T-cell (primary cell): ENCODE results near the gene CDH13. TPM values are rescaled to one million over a fixed set of nuclear protein-coding genes. Genes with fewer than 3 reads are reported as not detected.

Source experiments
- ATAC-seq, 4 experiments: fragments of 200-7000 bp in 3 of 4; fragments of 150-1000 bp in 1 of 4; cut with Tn5 transposase; replicated peaks in 1 of 4; 1 replicate in 3 of 4; 2 replicates in 1 of 4; pipeline ENCODE4 v1.10.0; 2021; ENCODE audit warnings: moderate library complexity in 3 of 4, mild to moderate bottlenecking in 2 of 4, moderate number of reproducible peaks in 1 of 4
- CTCF ChIA-PET, 2 donors: fragments of 300-600 bp; sonication (Branson Sonifier 250); formaldehyde crosslinking; loops; one replicate each; lab custom pipeline; 2022; ENCODE audit warnings: antibody characterized with exemption in 2 of 2; lab: Charles Lee
- POLR2A ChIA-PET, 2 donors: fragments of 300-600 bp; sonication (Branson Sonifier 250); formaldehyde crosslinking; loops; one replicate each; lab custom pipeline; 2022; ENCODE audit warnings: antibody characterized with exemption in 2 of 2; lab: Charles Lee
- DNase-seq, 35 experiments: peaks; one replicate each; pipeline versions ENCODE4 v3.0.0 to v3.0.0-alpha.2; 2013 to 2023
- H3K27ac ChIP-seq: one replicate; pipeline ENCODE4 v1.5.1; 2013; ENCODE audit warnings: low read length
- H3K27me3 ChIP-seq, 2 experiments: replicated peaks in 1 of 2; 1 replicate in 1 of 2; 2 replicates in 1 of 2; pipeline versions ENCODE4 v1.6.1 to v1.7.0; 2013; ENCODE audit warnings: low read length in 1 of 2, mixed read lengths in 1 of 2; ENCODE audit not compliant: control insufficient read depth in 2 of 2, insufficient read depth in 2 of 2; ENCODE audit errors: extremely low read depth in 1 of 2
- H3K36me3 ChIP-seq, 2 donors: 1 replicate in 1 of 2; 2 replicates in 1 of 2; pipeline versions ENCODE4 v1.6.1 to v1.7.0; 2013; ENCODE audit warnings: low read length in 1 of 2; ENCODE audit not compliant: control insufficient read depth in 2 of 2, insufficient read depth in 1 of 2; ENCODE audit errors: extremely low read depth in 1 of 2
- H3K4me1 ChIP-seq, 2 experiments: 1 replicate in 1 of 2; 2 replicates in 1 of 2; pipeline versions ENCODE4 v1.6.1 to v1.7.0; 2013; ENCODE audit warnings: low read length in 2 of 2, mixed read lengths in 1 of 2; ENCODE audit not compliant: insufficient read depth in 2 of 2, control insufficient read depth in 1 of 2; ENCODE audit errors: extremely low read depth in 1 of 2
- H3K4me3 ChIP-seq, 2 donors: 1 replicate in 1 of 2; 2 replicates in 1 of 2; pipeline versions ENCODE4 v1.5.1 to v1.7.0; 2013; ENCODE audit warnings: mild to moderate bottlenecking in 2 of 2, low read length in 1 of 2, moderate library complexity in 1 of 2; ENCODE audit not compliant: control insufficient read depth in 1 of 2; ENCODE audit errors: extremely low read depth in 1 of 2
- H3K9me3 ChIP-seq: 2 replicates; pipeline ENCODE4 v1.7.0; 2013
- H3K27ac Mint-ChIP-seq, 2 donors: one replicate each; pipeline ENCODE4 v1.8.0; 2020 to 2021; ENCODE audit warnings: mild to moderate bottlenecking in 2 of 2, mixed read lengths in 2 of 2
- H3K27me3 Mint-ChIP-seq, 2 donors: one replicate each; pipeline ENCODE4 v1.8.0; 2021 to 2022; ENCODE audit warnings: mixed read lengths in 2 of 2
- H3K36me3 Mint-ChIP-seq: one replicate; pipeline ENCODE4 v1.8.0; 2021; ENCODE audit warnings: mixed read lengths
- H3K4me1 Mint-ChIP-seq, 3 donors: one replicate each; pipeline ENCODE4 v1.8.0; 2020 to 2022; ENCODE audit warnings: mixed read lengths in 3 of 3, mild to moderate bottlenecking in 1 of 3
- H3K4me3 Mint-ChIP-seq, 3 donors: one replicate each; pipeline ENCODE4 v1.8.0; 2020 to 2022; ENCODE audit warnings: mild to moderate bottlenecking in 3 of 3, mixed read lengths in 3 of 3, moderate library complexity in 3 of 3
- H3K9me3 Mint-ChIP-seq, 3 donors: one replicate each; pipeline ENCODE4 v1.8.0; 2020 to 2022; ENCODE audit warnings: mixed read lengths in 3 of 3
- WGBS: methylation state at CpG from one replicate; pipeline ENCODE4 v1.1.5; 2013; ENCODE audit warnings: missing lambda C conversion rate; ENCODE audit not compliant: insufficient coverage; 5-methylcytosine and 5-hydroxymethylcytosine counted together
- total RNA-seq, 35 experiments: library from RNA in 6 of 35; stranded (reverse) in 6 of 35; fragments of 120-200 nt in 1 of 35; gene quantifications; one replicate each; pipeline versions ENCODE4 v1.2.1 to v1.2.4 and lab custom pipeline; 2013 to 2026

Gene CDH13
- total RNA-seq, 5 donors from 2014 or later (not counting 1 experiment from before 2014, with no cell fraction given) = not detected

GRCh38 chr16:83742124-83742899 is 1115.5 kb downstream of the CDH13 start:
- ChIA-PET CTCF (no interaction called here), POLR2A (no interaction called here)
- Mint-ChIP-seq H3K27me3 (peaks cover 0 to 5% of the 10 kb centered on the region in 2 donors), H3K36me3 (no peaks in the 10 kb centered on the region), H3K4me3 (no peak overlapping the region), H3K27ac (no peak overlapping the region), H3K9me3 (no peaks in the 10 kb centered on the region), H3K4me1 (no peaks in the 10 kb centered on the region)
- WGBS = 85% methylated on average over 18 of the region's 22 CpGs
- no peak for ATAC-seq
- H3K27me3 ChIP-seq = peaks cover 0 to 7% of the 10 kb centered on the region in 2 experiments
- no peak for DNase-seq
- no peaks in the 10 kb centered on the region for H3K36me3 ChIP-seq
- no peak overlapping the region for H3K4me3 ChIP-seq
- H3K27ac ChIP-seq = no peak overlapping the region
- H3K9me3 ChIP-seq = no peaks in the 10 kb centered on the region
- H3K4me1 ChIP-seq = no peaks in the 10 kb centered on the region

- H3K27me3 Mint-ChIP-seq = peaks cover 0 to 8% of the 10 kb centered on the region in 2 donors
- H3K4me3 Mint-ChIP-seq = no peak overlapping the region
These were observed 1116.5 kb downstream of the CDH13 start for GRCh38 chr16:83743241-83743640.

GRCh38 chr16:83743720-83744119 is 1117.0 kb downstream of the CDH13 start:
- H3K27me3 ChIP-seq = peaks cover 0 to 7% of the 10 kb centered on the region in 2 experiments
- 90% methylated on average over 5 of the region's 6 CpGs for WGBS
- H3K4me3 ChIP-seq = no peak overlapping the region
- POLR2A ChIA-PET = no interaction called here
- H3K4me1 ChIP-seq = no peaks in the 10 kb centered on the region
- ATAC-seq = no peak
- no peaks in the 10 kb centered on the region for H3K36me3 ChIP-seq
- no peaks in the 10 kb centered on the region for H3K36me3 Mint-ChIP-seq
- no peak for DNase-seq
- peaks cover 3 to 10% of the 10 kb centered on the region in 2 donors for H3K27me3 Mint-ChIP-seq
- H3K4me1 Mint-ChIP-seq = no peaks in the 10 kb centered on the region
- H3K9me3 ChIP-seq = no peaks in the 10 kb centered on the region
- CTCF ChIA-PET = no interaction called here
- no peak overlapping the region for H3K4me3 Mint-ChIP-seq
- H3K27ac Mint-ChIP-seq = no peak overlapping the region
- H3K27ac ChIP-seq = no peak overlapping the region
- no peaks in the 10 kb centered on the region for H3K9me3 Mint-ChIP-seq

More at GRCh38 chr16:83743241-83743640, 1116.5 kb downstream of the CDH13 start:
- no peaks in the 10 kb centered on the region for H3K36me3 Mint-ChIP-seq
- ChIA-PET POLR2A (no interaction called here), CTCF (no interaction called here)
- no peak overlapping the region for H3K27ac Mint-ChIP-seq
- H3K9me3 Mint-ChIP-seq = no peaks in the 10 kb centered on the region
- no peak overlapping the region for H3K27ac ChIP-seq
- no peaks in the 10 kb centered on the region for H3K4me1 ChIP-seq
- no peak for ATAC-seq
- no peak for DNase-seq
- H3K4me3 ChIP-seq = no peak overlapping the region
- H3K9me3 ChIP-seq = no peaks in the 10 kb centered on the region
- H3K36me3 ChIP-seq = no peaks in the 10 kb centered on the region
- peaks cover 0 to 7% of the 10 kb centered on the region in 2 experiments for H3K27me3 ChIP-seq
- 92% methylated on average over 3 of the region's 4 CpGs for WGBS
- no peaks in the 10 kb centered on the region for H3K4me1 Mint-ChIP-seq

- CTCF ChIA-PET = no interaction called here
- 75% methylated on average over 10 of the region's 12 CpGs for WGBS
- peaks cover 0 to 7% of the 10 kb centered on the region in 2 experiments for H3K27me3 ChIP-seq
- ATAC-seq = no peak
- no peaks in the 10 kb centered on the region for H3K4me1 Mint-ChIP-seq
- no peaks in the 10 kb centered on the region for H3K36me3 Mint-ChIP-seq
- H3K9me3 Mint-ChIP-seq = no peaks in the 10 kb centered on the region
- H3K27ac Mint-ChIP-seq = no peak overlapping the region
- DNase-seq = peak in 5 of 35 experiments; percentile 0 to 23 (median 2)
- H3K4me3 ChIP-seq = no peak overlapping the region
- no peaks in the 10 kb centered on the region for H3K4me1 ChIP-seq
- H3K27me3 Mint-ChIP-seq = peaks cover 10 to 18% of the 10 kb centered on the region in 2 donors
- no peaks in the 10 kb centered on the region for H3K36me3 ChIP-seq
- POLR2A ChIA-PET = no interaction called here
- no peak overlapping the region for H3K27ac ChIP-seq
- H3K4me3 Mint-ChIP-seq = no peak overlapping the region
- H3K9me3 ChIP-seq = no peaks in the 10 kb centered on the region
These were observed 1117.7 kb downstream of the CDH13 start for GRCh38 chr16:83744441-83744981.

GRCh38 chr16:83746611-83747010 is 1119.8 kb downstream of the CDH13 start:
- no peak overlapping the region for H3K4me3 Mint-ChIP-seq
- ATAC-seq = no peak
- Histone ChIP-seq H3K4me1 (no peaks in the 10 kb centered on the region), H3K9me3 (no peaks in the 10 kb centered on the region), H3K4me3 (no peak overlapping the region), H3K36me3 (no peaks in the 10 kb centered on the region), H3K27ac (no peak overlapping the region), H3K27me3 (peaks cover 0 to 11% of the 10 kb centered on the region in 2 experiments)
- H3K27ac Mint-ChIP-seq = no peak overlapping the region
- no peak for DNase-seq
- no peaks in the 10 kb centered on the region for H3K4me1 Mint-ChIP-seq
- ChIA-PET POLR2A (no interaction called here), CTCF (no interaction called here)
- peaks cover 24 to 29% of the 10 kb centered on the region in 2 donors for H3K27me3 Mint-ChIP-seq
- no peaks in the 10 kb centered on the region for H3K36me3 Mint-ChIP-seq
- H3K9me3 Mint-ChIP-seq = no peaks in the 10 kb centered on the region

GRCh38 chr16:83747936-83748335 is 1121.2 kb downstream of the CDH13 start:
- Histone ChIP-seq H3K27ac (no peak overlapping the region), H3K4me3 (no peak overlapping the region), H3K9me3 (no peaks in the 10 kb centered on the region), H3K36me3 (no peaks in the 10 kb centered on the region), H3K4me1 (no peaks in the 10 kb centered on the region), H3K27me3 (peaks cover 0 to 10% of the 10 kb centered on the region in 2 experiments)
- Mint-ChIP-seq H3K4me3 (no peak overlapping the region), H3K4me1 (no peaks in the 10 kb centered on the region), H3K27ac (no peak overlapping the region), H3K9me3 (no peaks in the 10 kb centered on the region), H3K36me3 (no peaks in the 10 kb centered on the region), H3K27me3 (peaks cover 30% of the 10 kb centered on the region in 2 donors)
- ChIA-PET CTCF (no interaction called here), POLR2A (no interaction called here)
- WGBS = 74% methylated on average over 3 of the region's 3 CpGs
- ATAC-seq = no peak
- no peak for DNase-seq
